Measurements from ENCODE around the gene MCUR1. TPM values are rescaled to one million over a fixed set of nuclear protein-coding genes. Genes with fewer than 3 reads are reported as not detected.

MCUR1 gene
- total and polyA plus RNA-seq, 7 donors: 7.2 to 34.2 (median 12.9) TPM

- intact Hi-C loops (cut with DNase I): loop anchor here (1.0 to 5.0 kb wide), 3 partner anchors 59 to 196 kb away; partner anchors contain the start of genes NOL7 and RANBP9
- TF ChIP-seq, protein P1, sequence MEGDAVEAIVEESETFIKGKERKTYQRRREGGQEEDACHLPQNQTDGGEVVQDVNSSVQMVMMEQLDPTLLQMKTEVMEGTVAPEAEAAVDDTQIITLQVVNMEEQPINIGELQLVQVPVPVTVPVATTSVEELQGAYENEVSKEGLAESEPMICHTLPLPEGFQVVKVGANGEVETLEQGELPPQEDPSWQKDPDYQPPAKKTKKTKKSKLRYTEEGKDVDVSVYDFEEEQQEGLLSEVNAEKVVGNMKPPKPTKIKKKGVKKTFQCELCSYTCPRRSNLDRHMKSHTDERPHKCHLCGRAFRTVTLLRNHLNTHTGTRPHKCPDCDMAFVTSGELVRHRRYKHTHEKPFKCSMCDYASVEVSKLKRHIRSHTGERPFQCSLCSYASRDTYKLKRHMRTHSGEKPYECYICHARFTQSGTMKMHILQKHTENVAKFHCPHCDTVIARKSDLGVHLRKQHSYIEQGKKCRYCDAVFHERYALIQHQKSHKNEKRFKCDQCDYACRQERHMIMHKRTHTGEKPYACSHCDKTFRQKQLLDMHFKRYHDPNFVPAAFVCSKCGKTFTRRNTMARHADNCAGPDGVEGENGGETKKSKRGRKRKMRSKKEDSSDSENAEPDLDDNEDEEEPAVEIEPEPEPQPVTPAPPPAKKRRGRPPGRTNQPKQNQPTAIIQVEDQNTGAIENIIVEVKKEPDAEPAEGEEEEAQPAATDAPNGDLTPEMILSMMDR (IDR thresholded peaks at IDR 0.05): no peak
- TF ChIP-seq EP300 (IDR thresholded peaks at IDR 0.05): no peak
- no peak for TF ChIP-seq POLR2A (IDR thresholded peaks at IDR 0.05)
- TF ChIP-seq POLR2AphosphoS5 (IDR thresholded peaks at IDR 0.05): no peak
- WGBS, 2 donors: 0 to 1% methylated on average over 56 of the region's 56 CpGs
- no peaks in the 10 kb centered on the region for H3K27me3 ChIP-seq
- H3K4me3 ChIP-seq: peak overlapping the region; percentile 79 to 86 (median 82)
- peak overlapping the region; percentile 92 to 99 (median 98) for H3K27ac ChIP-seq
- peaks cover 0 to 39% (median 36%) of the 10 kb centered on the region in 4 donors for H3K4me1 ChIP-seq
- peak; percentile 79 for DNase-seq
- no peaks in the 10 kb centered on the region for H3K9me3 ChIP-seq
- H3K36me3 ChIP-seq: no peaks in the 10 kb centered on the region
Measured at GRCh38 chr6:13813621-13814175, 659 bp downstream of the MCUR1 start.

DNA sequence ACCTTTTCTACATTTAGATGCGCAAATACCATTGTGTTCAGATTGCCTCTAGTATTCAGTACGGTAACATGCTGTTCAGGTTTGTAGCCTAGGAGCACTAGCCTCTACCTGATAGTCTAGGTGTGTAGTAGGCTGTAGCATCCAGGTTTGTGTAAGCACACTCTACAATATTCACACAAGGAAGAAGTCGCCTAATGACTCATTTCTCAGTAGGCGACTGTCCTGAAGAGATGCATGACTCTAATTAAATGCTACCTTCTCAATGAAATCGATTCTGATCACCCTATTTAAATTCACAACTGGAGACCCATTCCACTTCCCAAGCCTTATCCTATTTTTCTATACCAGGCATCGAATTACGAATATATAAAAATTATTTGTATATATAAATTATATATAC, 1.3 kb downstream of the MCUR1 start:
- WGBS, 2 donors: 40 to 52% methylated on average over 7 of the region's 7 CpGs
- no peak for DNase-seq
- Histone ChIP-seq H3K9me3 (no peaks in the 10 kb centered on the region), H3K36me3 (no peaks in the 10 kb centered on the region), H3K27me3 (no peaks in the 10 kb centered on the region), H3K4me3 (peak overlapping the region; percentile 79 to 86 (median 82)), H3K4me1 (peaks cover 0 to 39% (median 36%) of the 10 kb centered on the region in 4 donors), H3K27ac (peak overlapping the region; percentile 92 to 99 (median 98))
- intact Hi-C loops (cut with DNase I): loop anchor here (5.0 kb wide), 2 partner anchors 59 to 196 kb away; partner anchors contain the start of gene NOL7
- TF ChIP-seq POLR2A (IDR thresholded peaks at IDR 0.05) (no peak), EP300 (IDR thresholded peaks at IDR 0.05) (no peak), POLR2AphosphoS5 (IDR thresholded peaks at IDR 0.05) (no peak)
- TF ChIP-seq, protein P1 (IDR thresholded peaks at IDR 0.05): no peak

- Histone ChIP-seq H3K36me3 (no peaks in the 10 kb centered on the region), H3K27ac (peak overlapping the region in 2 of 4 donors; percentile 39 to 52), H3K27me3 (no peaks in the 10 kb centered on the region), H3K9me3 (no peaks in the 10 kb centered on the region), H3K4me1 (peaks cover 0 to 39% (median 36%) of the 10 kb centered on the region in 4 donors), H3K4me3 (no peak overlapping the region)
- TF ChIP-seq EP300 (IDR thresholded peaks at IDR 0.05): no peak
- no peak for TF ChIP-seq POLR2A (IDR thresholded peaks at IDR 0.05)
- TF ChIP-seq, protein P1 (IDR thresholded peaks at IDR 0.05): no peak
- no peak for TF ChIP-seq POLR2AphosphoS5 (IDR thresholded peaks at IDR 0.05)
- 94 to 96% methylated on average over 5 of the region's 5 CpGs for WGBS, 2 donors
- intact Hi-C loops (cut with DNase I): loop anchor here (5.0 kb wide), 2 partner anchors 60 to 195 kb away; partner anchors contain the start of gene NOL7
- no peak for DNase-seq
Measured at GRCh38 chr6:13812359-13812642, 2.1 kb downstream of the MCUR1 start.

DNA sequence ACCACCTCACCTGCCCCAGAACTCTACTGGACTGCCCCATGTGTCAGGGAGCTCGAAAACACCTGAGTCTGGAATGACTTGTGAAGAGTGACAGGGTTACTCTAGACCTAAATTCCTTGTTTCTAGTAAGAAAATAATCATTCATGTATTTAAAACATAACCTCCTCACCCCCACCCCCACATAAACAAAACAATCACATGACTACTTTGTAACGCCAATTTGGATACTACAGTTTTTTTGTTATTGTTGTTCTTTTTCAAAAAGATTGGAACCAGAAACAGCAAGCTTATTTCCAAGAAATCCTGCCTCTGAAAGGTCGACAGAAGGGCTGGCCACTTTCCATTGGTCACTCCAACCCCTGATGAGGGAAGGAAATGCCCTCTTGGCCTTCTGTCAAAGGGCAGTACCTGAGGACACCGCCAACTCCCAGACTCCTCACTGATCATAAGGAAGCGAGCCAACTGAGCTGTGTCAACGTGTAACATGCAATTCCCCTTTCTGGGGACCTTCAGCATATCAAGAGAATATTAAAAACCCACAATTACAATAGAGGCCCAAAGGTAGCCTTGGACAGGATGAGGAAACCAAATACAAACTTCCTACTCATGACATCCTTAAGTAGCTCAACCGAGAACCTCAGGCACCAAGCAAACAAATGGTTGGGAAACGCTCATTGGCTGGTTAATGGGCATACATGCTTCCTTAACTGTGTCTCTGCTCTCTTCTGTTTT, 2.6 kb downstream of the MCUR1 start:
- Histone ChIP-seq H3K9me3 (no peaks in the 10 kb centered on the region), H3K36me3 (no peaks in the 10 kb centered on the region), H3K4me3 (no peak overlapping the region), H3K4me1 (peaks cover 0 to 39% (median 36%) of the 10 kb centered on the region in 4 donors), H3K27ac (peak overlapping the region; percentile 39 to 53 (median 46)), H3K27me3 (no peaks in the 10 kb centered on the region)
- intact Hi-C loops (cut with DNase I): loop anchor here (5.0 kb wide), 2 partner anchors 61 to 194 kb away; partner anchors contain the start of gene NOL7
- 48 to 68% methylated on average over 8 of the region's 8 CpGs for WGBS, 2 donors
- DNase-seq: no peak
- TF ChIP-seq, protein P1 (IDR thresholded peaks at IDR 0.05): peak in 1 of 4 experiments; percentile 5
- TF ChIP-seq POLR2A (IDR thresholded peaks at IDR 0.05) (no peak), POLR2AphosphoS5 (IDR thresholded peaks at IDR 0.05) (no peak), EP300 (IDR thresholded peaks at IDR 0.05) (no peak)
